ENCODE results near the gene ZBTB16.

DNA sequence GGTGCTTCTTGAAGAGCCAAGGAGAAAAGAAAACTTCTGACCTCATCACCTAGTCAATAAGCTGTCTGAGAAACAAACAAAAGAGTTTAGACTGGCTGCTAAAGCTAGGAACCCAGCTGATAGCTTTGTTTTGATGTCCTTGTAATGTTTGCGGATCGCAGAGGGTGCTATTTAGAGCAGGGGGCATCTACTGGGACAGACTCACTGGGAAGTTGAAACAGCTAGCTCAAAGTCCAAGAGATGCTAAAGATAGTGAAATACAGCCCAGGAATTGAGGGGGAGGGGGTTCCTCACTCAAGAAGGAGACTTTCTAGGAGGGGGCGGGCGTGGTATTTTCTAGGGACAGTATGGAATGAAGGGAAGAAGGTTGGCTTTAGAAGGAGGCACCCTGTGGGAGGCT, 18.9 kb downstream of the ZBTB16 start:
- TF ChIP-seq RFX5 (IDR thresholded peaks at IDR 0.05; ENCODE audit: low read depth, low read length) = no peak
- TF ChIP-seq, protein P1, sequence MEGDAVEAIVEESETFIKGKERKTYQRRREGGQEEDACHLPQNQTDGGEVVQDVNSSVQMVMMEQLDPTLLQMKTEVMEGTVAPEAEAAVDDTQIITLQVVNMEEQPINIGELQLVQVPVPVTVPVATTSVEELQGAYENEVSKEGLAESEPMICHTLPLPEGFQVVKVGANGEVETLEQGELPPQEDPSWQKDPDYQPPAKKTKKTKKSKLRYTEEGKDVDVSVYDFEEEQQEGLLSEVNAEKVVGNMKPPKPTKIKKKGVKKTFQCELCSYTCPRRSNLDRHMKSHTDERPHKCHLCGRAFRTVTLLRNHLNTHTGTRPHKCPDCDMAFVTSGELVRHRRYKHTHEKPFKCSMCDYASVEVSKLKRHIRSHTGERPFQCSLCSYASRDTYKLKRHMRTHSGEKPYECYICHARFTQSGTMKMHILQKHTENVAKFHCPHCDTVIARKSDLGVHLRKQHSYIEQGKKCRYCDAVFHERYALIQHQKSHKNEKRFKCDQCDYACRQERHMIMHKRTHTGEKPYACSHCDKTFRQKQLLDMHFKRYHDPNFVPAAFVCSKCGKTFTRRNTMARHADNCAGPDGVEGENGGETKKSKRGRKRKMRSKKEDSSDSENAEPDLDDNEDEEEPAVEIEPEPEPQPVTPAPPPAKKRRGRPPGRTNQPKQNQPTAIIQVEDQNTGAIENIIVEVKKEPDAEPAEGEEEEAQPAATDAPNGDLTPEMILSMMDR (conservative IDR thresholded peaks at IDR 0.05; ENCODE audit: low read depth, low read length) = no peak
- no peak for TF ChIP-seq BHLHE40 (IDR thresholded peaks at IDR 0.05; ENCODE audit: low read depth, low read length)
- no peak for TF ChIP-seq POLR2A (IDR thresholded peaks at IDR 0.05; ENCODE audit: low read depth, low read length)
- no peak for TF ChIP-seq CEBPB (IDR thresholded peaks at IDR 0.05; ENCODE audit: low read depth, low read length)
- no peak for TF ChIP-seq RCOR1 (IDR thresholded peaks at IDR 0.05; ENCODE audit: insufficient replicate concordance, low read length)
- no peak for TF ChIP-seq SMC3 (IDR thresholded peaks at IDR 0.05; ENCODE audit: low read depth, low read length)
- TF ChIP-seq CHD1 (IDR thresholded peaks at IDR 0.05; ENCODE audit: low read depth, low read length) = no peak
- no peak for TF ChIP-seq MXI1 (IDR thresholded peaks at IDR 0.05; ENCODE audit: borderline replicate concordance, low read depth, low read length)
- no peak for TF ChIP-seq MAFK (IDR thresholded peaks at IDR 0.05; ENCODE audit: low read depth, low read length)

Data from IMR-90 (cell line).